T-helper 9 cell (primary cell): ENCODE data around the gene COL2A1.

Source experiments
- DNase-seq: peaks from one replicate; pipeline ENCODE4 v3.0.0-alpha.2; 2020

The COL2A1 gene

GRCh38 chr12:48009471-48009870 lies 5.2 kb upstream of the COL2A1 start:
- no peak for DNase-seq

DNA sequence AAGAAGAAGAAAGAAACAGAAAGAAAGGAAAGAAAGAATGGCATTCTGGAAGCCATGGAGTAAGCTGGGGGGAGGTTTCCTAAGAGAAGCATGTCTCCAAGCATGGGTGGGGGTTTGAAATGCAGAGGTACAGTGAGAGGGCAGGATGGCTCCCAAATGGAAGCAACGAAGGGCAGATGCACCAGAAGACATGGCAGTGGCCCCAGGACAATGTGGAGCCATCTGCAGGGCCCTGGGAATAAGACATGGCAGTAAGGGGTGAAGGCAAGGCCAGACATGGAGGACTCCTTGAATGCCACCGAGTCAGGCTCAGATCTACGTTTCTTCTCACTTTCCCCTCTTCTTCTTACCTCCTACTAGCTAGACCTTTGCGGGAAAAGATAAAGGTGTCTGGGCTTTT lies 4.7 kb upstream of the COL2A1 start:
- no peak for DNase-seq

DNA sequence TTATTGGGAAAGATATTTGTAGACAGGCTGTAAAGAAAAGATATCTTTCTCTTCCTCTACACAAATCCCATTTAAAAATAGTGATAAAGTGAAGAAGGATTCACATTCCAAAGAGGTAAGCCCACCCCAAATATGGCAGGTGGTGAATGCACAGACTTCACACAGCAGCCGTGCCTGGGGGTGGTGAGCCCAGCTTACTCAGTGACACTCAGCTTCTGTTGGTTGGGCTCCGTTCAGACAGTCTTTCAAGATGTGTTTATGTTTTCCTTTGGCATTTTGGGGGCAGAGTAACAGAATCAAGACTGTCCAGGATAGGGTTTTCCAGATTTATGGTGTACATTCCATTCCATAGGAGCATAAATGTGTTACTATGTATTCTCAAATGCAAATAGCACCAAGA lies 4.1 kb upstream of the COL2A1 start:
- no peak for DNase-seq

- no peak for DNase-seq
Observed at GRCh38 chr12:48007206-48007605, 2.9 kb upstream of the COL2A1 start.

DNA sequence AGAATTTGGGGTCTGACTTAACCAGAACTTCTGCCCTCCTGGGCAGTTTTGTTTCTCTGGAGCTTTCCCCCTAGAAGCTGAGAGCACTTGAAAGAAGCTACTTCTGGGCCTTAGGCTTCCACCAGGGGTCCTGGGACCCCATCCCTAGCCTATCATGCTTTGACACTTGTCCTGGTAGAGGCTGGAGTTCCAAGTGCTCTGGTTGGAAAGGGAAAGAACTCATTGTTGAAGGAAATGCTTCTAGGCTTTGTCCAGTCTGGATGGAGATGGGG lies 1.4 kb upstream of the COL2A1 start:
- no peak for DNase-seq

DNA sequence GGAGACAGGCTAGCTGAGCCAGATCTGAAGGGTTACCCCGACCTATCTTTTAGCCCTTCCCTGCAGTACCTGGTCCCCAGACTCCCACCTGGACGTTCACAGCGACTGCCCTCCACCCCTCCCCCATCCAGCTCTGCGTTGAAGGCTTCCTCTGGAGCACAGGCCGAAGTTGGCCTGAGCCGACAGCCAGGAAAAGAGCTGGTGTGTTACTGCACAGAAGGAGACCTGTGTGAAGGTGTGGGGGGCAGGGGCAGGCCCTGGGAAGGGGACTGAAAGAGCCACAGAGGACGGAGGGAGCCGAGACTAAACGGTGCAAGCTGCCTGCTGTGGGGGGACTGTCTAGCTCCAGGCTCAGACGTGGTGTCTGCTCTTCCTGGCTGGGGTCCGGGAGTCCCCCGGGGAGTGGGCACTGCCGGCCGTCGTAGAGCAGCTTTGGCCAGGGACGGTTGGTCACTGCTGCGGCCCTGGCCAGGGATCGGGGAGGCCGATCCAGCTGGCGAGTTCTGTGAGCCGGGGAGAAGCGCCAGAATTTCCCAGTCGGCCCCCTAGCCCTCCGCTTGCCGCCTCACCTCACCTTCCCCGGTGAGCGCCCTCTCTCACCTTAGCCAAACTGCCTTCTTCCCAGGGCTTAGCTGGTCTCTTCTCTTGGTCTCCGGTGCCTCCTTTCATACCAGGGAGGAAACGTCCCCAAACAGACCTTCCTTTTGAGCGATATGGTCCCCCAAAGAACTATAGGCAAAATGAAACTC lies 899 bp upstream of the COL2A1 start:
- no peak for DNase-seq

DNA sequence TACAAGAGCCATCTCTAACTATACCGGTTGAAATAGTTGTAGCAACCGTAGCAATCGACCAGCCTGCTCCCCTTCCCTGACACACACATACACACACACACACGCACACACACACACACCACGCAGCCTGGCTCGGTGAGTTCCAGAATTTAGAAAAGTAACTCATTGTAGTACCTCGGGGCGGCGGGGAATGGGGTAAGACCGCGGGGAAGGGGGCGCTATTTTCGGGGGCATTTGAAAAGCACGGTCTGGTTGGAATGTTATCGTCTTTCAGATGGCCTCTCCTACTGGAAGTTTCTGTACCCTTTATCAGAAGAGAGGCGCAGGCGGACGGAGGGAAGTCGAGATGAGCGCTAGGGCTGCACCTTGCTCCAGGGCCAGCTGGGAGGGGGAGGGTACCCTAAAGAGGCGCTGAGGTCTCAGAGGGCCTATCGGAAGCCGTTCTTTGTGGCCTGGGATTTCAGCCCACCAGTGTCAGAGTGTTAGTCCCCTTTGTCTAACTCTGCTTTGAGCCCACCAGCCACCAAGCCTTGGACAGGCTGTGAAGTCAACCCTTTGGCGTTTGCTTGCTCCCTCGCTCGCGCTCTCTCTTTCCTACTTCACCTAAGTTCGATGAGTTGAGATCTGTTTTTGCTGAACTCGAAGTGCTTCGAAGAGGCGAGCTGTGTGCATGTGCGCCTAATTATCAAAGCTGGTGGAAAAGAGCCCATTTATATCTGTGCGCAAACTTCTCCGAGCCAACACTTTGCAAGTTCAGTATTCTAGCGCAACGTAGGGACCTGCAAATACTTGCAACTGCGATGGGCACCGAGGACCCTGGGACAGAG lies 837 bp downstream of the COL2A1 start:
- no peak for DNase-seq

- DNase-seq, result no peak
Observed at GRCh38 chr12:48002773-48003218, 1.5 kb downstream of the COL2A1 start.

GRCh38 chr12:48002414-48002730 lies 1.9 kb downstream of the COL2A1 start:
- DNase-seq, result no peak

- DNase-seq, result no peak
Observed at GRCh38 chr12:48001505-48002413, 2.5 kb downstream of the COL2A1 start.

GRCh38 chr12:48000878-48001504 lies 3.3 kb downstream of the COL2A1 start:
- no peak for DNase-seq

DNA sequence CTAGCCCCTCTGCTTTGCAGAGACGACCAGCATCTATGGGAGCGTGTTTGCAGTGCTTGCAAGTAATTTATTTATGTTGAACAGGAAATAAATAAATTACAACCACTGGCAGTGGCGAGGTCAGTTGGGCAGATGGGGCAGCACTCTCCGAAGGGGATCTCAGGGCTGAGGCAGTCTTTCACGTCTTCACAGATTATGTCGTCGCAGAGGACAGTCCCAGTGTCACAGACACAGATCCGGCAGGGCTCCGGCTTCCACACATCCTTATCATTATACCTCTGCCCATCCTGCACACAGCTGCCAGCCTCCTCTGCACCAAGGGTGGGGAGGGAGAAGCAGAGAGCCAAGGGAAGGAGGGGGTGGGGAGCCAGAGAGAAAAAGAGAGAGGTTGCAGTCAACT lies 4.5 kb downstream of the COL2A1 start:
- no peak for DNase-seq

GRCh38 chr12:47997321-47997720 lies 7.0 kb downstream of the COL2A1 start:
- DNase-seq, result no peak

DNA sequence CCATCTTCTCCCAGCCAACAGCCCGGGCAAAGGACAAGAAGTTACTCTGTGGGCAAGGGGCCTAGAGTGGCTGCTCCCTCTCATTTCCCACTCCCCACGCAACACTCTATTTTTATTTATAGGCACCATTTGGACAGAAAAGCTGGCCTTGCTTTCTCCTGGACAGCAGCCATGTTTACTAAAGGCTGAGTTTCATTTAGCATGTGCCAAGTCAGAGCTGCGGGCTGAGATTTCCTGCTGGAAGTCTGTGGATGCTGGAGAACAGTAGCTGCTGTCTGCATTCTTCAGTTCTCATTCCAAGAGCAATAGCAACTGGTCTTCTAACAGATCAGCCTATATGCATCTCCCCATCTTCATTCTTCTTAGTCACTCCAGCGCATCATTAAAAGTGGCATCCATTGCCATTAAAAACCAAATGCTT lies 8.3 kb downstream of the COL2A1 start:
- no peak for DNase-seq

DNA sequence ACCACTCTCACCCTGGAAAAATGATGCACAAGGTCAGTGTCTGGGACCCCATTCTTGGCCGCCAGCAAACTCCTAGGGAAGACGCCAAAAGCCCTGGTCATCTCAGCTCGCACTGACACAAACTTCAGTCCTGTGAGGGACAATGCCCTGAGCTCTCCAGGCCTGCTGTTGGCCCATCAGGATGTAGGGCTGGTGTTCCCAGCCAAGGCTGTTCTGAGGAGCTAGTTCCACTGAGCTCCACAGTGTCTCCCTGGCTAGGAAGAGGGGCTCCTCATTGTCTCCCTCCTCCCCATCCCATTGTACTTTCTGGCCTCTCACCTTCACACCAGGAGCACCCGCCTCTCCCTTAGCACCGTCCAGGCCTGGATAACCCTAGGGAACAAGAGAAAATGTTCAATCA lies 10.8 kb downstream of the COL2A1 start:
- DNase-seq, result no peak

DNA sequence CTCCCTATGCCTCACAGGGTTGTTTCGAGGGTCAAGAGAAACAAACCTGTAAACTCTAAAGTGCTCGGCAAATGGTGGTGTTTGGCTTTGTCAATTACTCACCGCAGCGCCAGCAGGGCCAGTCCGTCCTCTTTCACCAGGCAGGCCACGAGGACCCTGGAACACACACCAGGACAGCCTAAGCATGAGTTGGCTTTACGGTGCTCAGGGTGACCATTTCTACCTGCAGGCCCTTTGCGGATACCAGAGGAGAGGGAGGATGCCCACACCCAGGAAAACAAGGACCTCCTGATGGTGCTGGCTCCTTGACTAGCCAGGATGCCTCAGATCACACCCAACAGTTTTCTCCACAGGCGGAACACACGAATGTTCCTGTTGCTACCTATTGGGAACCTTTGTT lies 11.5 kb downstream of the COL2A1 start:
- DNase-seq, result no peak

DNA sequence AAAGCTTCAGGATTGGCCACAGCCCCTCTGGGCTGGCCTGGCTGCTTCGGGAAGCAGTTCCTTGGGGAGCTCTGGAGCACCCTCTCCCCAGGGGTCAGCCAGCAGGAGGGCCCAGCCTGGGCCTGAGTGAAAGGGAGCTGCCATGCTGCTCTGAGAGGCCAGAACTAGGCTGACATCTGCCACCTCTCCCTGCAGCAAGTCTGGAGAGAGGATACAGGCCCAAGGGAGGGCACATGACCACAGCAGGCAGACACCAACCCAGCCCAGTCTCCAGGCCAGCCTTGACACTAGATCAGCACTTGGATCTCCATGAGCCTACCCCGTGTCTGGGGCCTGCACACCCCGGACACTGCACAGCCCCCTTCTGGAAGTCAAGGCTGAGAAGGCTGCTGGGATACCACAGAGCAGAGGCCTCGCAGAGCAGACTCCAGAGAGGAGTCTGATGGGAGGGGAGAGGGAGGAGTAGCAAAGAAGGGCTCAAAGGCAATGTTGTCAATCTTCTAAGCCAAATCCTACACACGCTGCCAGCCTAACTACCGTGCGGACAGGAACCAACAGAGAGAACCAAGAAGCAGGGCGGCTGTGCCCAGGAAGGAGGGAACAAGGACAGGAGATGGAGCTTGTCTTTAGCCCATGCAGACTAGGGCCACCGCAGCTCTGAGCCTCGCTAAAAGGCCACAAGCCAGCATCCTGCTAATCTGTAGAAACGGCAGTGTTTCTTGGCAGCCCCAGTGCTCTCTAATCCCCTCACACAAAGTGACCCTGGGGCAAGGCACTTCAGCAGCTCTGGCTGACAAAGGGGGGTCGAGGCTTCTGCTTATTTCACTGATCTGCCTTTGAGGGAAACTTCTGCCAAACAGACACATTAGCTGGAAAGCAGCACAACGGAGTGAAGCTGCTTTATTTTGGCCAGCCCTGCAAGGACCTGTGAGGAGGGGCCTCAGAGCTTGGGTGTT lies 12.9 kb downstream of the COL2A1 start:
- no peak for DNase-seq

- peak; percentile 19 for DNase-seq
Observed at GRCh38 chr12:47990351-47991105, 13.7 kb downstream of the COL2A1 start.

GRCh38 chr12:47989666-47990065 lies 14.6 kb downstream of the COL2A1 start:
- no peak for DNase-seq

- DNase-seq, result no peak
Observed at GRCh38 chr12:47989023-47989417, 15.3 kb downstream of the COL2A1 start.
